ENCODE measurements around the gene ACTRT2. TPM values are rescaled to one million over a fixed set of nuclear protein-coding genes. Genes with fewer than 3 reads are reported as not detected.

The ACTRT2 gene
- total RNA-seq, 2 experiments from 2014 or later = not detected

- ATAC-seq (ENCODE audit: low read depth) (no peak), DNase-seq (no peak)
- no peak overlapping the region for H3K4me3 Mint-ChIP-seq
- no peaks in the 10 kb centered on the region for H3K4me1 Mint-ChIP-seq
- POLR2A ChIA-PET = no interaction called here
- no peaks in the 10 kb centered on the region for H3K27me3 Mint-ChIP-seq
- no peaks in the 10 kb centered on the region for H3K9me3 Mint-ChIP-seq
- H3K27ac Mint-ChIP-seq = no peak overlapping the region
- H3K36me3 Mint-ChIP-seq = no peaks in the 10 kb centered on the region
Measured at GRCh38 chr1:2980073-2980791, 41.0 kb upstream of the ACTRT2 start.

GRCh38 chr1:2980849-2981248 lies 40.4 kb upstream of the ACTRT2 start:
- no peak for ATAC-seq (ENCODE audit: low read depth)

GRCh38 chr1:2981388-2981787 lies 39.9 kb upstream of the ACTRT2 start:
- Mint-ChIP-seq H3K9me3 (no peaks in the 10 kb centered on the region), H3K4me1 (no peaks in the 10 kb centered on the region), H3K4me3 (no peak overlapping the region), H3K27me3 (no peaks in the 10 kb centered on the region), H3K27ac (no peak overlapping the region), H3K36me3 (no peaks in the 10 kb centered on the region)
- POLR2A ChIA-PET = no interaction called here
- ATAC-seq (ENCODE audit: low read depth) (no peak), DNase-seq (no peak)

More at GRCh38 chr1:2980849-2981248, 40.4 kb upstream of the ACTRT2 start:
- POLR2A ChIA-PET = no interaction called here
- Mint-ChIP-seq H3K9me3 (no peaks in the 10 kb centered on the region), H3K4me1 (no peaks in the 10 kb centered on the region), H3K4me3 (no peak overlapping the region), H3K27ac (no peak overlapping the region), H3K36me3 (no peaks in the 10 kb centered on the region), H3K27me3 (no peaks in the 10 kb centered on the region)
- DNase-seq = no peak

GRCh38 chr1:2981981-2982614 lies 39.2 kb upstream of the ACTRT2 start:
- Mint-ChIP-seq H3K9me3 (no peaks in the 10 kb centered on the region), H3K36me3 (no peaks in the 10 kb centered on the region), H3K4me1 (no peaks in the 10 kb centered on the region), H3K27me3 (no peaks in the 10 kb centered on the region), H3K27ac (no peak overlapping the region), H3K4me3 (no peak overlapping the region)
- ATAC-seq (ENCODE audit: low read depth) (no peak), DNase-seq (peak; percentile 20)
- POLR2A ChIA-PET = no interaction called here

GRCh38 chr1:2982615-2983318 lies 38.5 kb upstream of the ACTRT2 start:
- ATAC-seq (ENCODE audit: low read depth) = no peak
- Mint-ChIP-seq H3K27ac (no peak overlapping the region), H3K4me3 (no peak overlapping the region), H3K9me3 (no peaks in the 10 kb centered on the region), H3K36me3 (no peaks in the 10 kb centered on the region), H3K4me1 (no peaks in the 10 kb centered on the region), H3K27me3 (no peaks in the 10 kb centered on the region)
- POLR2A ChIA-PET = no interaction called here
- no peak for DNase-seq

- no peaks in the 10 kb centered on the region for H3K36me3 Mint-ChIP-seq
- no peaks in the 10 kb centered on the region for H3K27me3 Mint-ChIP-seq
- no peak overlapping the region for H3K27ac Mint-ChIP-seq
- no peaks in the 10 kb centered on the region for H3K4me1 Mint-ChIP-seq
- ATAC-seq (ENCODE audit: low read depth) (no peak), DNase-seq (no peak)
- no peak overlapping the region for H3K4me3 Mint-ChIP-seq
- POLR2A ChIA-PET = no interaction called here
- H3K9me3 Mint-ChIP-seq = no peaks in the 10 kb centered on the region
Measured at GRCh38 chr1:2983319-2983705, 38.0 kb upstream of the ACTRT2 start.

GRCh38 chr1:2983706-2984398 lies 37.4 kb upstream of the ACTRT2 start:
- POLR2A ChIA-PET = no interaction called here
- Mint-ChIP-seq H3K9me3 (no peaks in the 10 kb centered on the region), H3K27ac (no peak overlapping the region), H3K4me3 (no peak overlapping the region), H3K27me3 (peaks cover under 1% of the 10 kb centered on the region), H3K4me1 (no peaks in the 10 kb centered on the region), H3K36me3 (no peaks in the 10 kb centered on the region)
- no peak for ATAC-seq (ENCODE audit: low read depth)
- DNase-seq = peak; percentile 23

- Mint-ChIP-seq H3K4me1 (no peaks in the 10 kb centered on the region), H3K27me3 (peaks cover 5% of the 10 kb centered on the region), H3K4me3 (no peak overlapping the region), H3K36me3 (no peaks in the 10 kb centered on the region), H3K9me3 (no peaks in the 10 kb centered on the region), H3K27ac (no peak overlapping the region)
- ATAC-seq (ENCODE audit: low read depth) = no peak
- no peak for DNase-seq
- POLR2A ChIA-PET = no interaction called here
Measured at GRCh38 chr1:2984399-2985061, 36.7 kb upstream of the ACTRT2 start.

GRCh38 chr1:2985067-2985561 lies 36.2 kb upstream of the ACTRT2 start:
- H3K27ac Mint-ChIP-seq = no peak overlapping the region
- H3K4me1 Mint-ChIP-seq = no peaks in the 10 kb centered on the region
- no peaks in the 10 kb centered on the region for H3K9me3 Mint-ChIP-seq
- no peaks in the 10 kb centered on the region for H3K36me3 Mint-ChIP-seq
- DNase-seq (no peak), ATAC-seq (ENCODE audit: low read depth) (no peak)
- peaks cover 5% of the 10 kb centered on the region for H3K27me3 Mint-ChIP-seq
- POLR2A ChIA-PET = no interaction called here
- no peak overlapping the region for H3K4me3 Mint-ChIP-seq

GRCh38 chr1:2985694-2986548 lies 35.3 kb upstream of the ACTRT2 start:
- H3K4me1 Mint-ChIP-seq = no peaks in the 10 kb centered on the region
- ATAC-seq (ENCODE audit: low read depth) (no peak), DNase-seq (no peak)
- H3K27me3 Mint-ChIP-seq = peaks cover 5% of the 10 kb centered on the region
- H3K9me3 Mint-ChIP-seq = no peaks in the 10 kb centered on the region
- no peak overlapping the region for H3K27ac Mint-ChIP-seq
- POLR2A ChIA-PET = no interaction called here
- H3K4me3 Mint-ChIP-seq = no peak overlapping the region
- H3K36me3 Mint-ChIP-seq = no peaks in the 10 kb centered on the region

- ATAC-seq (ENCODE audit: low read depth) (no peak), DNase-seq (no peak)
- Mint-ChIP-seq H3K36me3 (no peaks in the 10 kb centered on the region), H3K27ac (no peak overlapping the region), H3K27me3 (peaks cover 5% of the 10 kb centered on the region), H3K4me1 (no peaks in the 10 kb centered on the region), H3K9me3 (no peaks in the 10 kb centered on the region), H3K4me3 (no peak overlapping the region)
- POLR2A ChIA-PET = no interaction called here
Measured at GRCh38 chr1:2986549-2987305, 34.5 kb upstream of the ACTRT2 start.

- Mint-ChIP-seq H3K9me3 (no peaks in the 10 kb centered on the region), H3K4me3 (no peak overlapping the region), H3K36me3 (no peaks in the 10 kb centered on the region), H3K27me3 (peaks cover 5% of the 10 kb centered on the region), H3K27ac (no peak overlapping the region), H3K4me1 (no peaks in the 10 kb centered on the region)
- POLR2A ChIA-PET = no interaction called here
- ATAC-seq (ENCODE audit: low read depth) = no peak
- no peak for DNase-seq
Measured at GRCh38 chr1:2987773-2988172, 33.5 kb upstream of the ACTRT2 start.
